ENCODE measurements around the gene KLRK1. TPM values are rescaled to one million over a fixed set of nuclear protein-coding genes. Genes with fewer than 3 reads are reported as not detected.

The KLRK1 gene
- total RNA-seq, 1 experiment from 2014 or later, result 2.3 TPM

DNA sequence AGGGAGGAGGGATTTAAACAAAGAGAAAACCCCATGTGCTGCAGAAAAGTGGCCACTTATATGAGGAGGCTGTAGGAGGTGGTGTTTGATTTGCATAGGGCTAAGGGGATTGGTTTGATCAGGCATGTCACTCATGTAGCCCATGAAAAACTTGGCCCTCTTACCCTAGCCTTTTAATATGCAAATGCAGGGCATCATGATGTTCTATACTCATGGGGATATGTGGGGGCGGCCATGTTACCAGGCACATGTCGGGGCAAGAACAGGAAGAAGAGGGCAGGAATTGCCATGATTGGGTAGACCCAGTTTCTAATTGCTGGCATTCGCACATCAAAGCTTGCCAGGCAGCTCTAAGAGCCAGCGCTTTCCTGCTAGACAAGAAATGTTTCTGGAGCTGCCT lies 28.8 kb downstream of the KLRK1 start:
- Histone ChIP-seq H3K9me2 (ENCODE audit: insufficient read depth) (no peaks in the 10 kb centered on the region), H3K79me2 (ENCODE audit: insufficient read depth, low read length) (no peaks in the 10 kb centered on the region), H3K9me3 (ENCODE audit: control insufficient read depth in 1 of 2, insufficient read depth in 1 of 2, low read depth in 1 of 2, low read length in 2 of 2) (no peaks in the 10 kb centered on the region), H3K4me2 (ENCODE audit: low read length) (peak overlapping the region; percentile 90), H4K20me1 (ENCODE audit: insufficient read depth) (no peaks in the 10 kb centered on the region), H3K36me3 (ENCODE audit: control insufficient read depth in 1 of 2, insufficient read depth in 2 of 2, low read length in 2 of 2) (no peaks in the 10 kb centered on the region), H2AFZ (ENCODE audit: low read depth, low read length, poor library complexity, severe bottlenecking) (no peak overlapping the region), H3K27me3 (ENCODE audit: insufficient read depth, low read length) (no peaks in the 10 kb centered on the region), H3K9ac (ENCODE audit: low read length) (no peak overlapping the region), H3K4me1 (ENCODE audit: control insufficient read depth in 1 of 2, insufficient read depth in 2 of 2, low read length in 2 of 2) (peaks cover 26 to 44% of the 10 kb centered on the region in 2 experiments; a peak in 3 of 4 replicates), H3K4me3 (replicated peaks in 1 of 2; ENCODE audit: low read depth in 1 of 2, low read length in 2 of 2) (no peak overlapping the region), H3K27ac (ENCODE audit: low read depth, low read length) (peak overlapping the region; percentile 89)
- CTCF ChIA-PET, result interaction anchor here (1.2 kb wide), 1 partner anchor 389 kb away, joined by 3 read pairs; no protein-coding TSS in a partner anchor
- intact Hi-C loops (cut with micrococcal nuclease), result no loop called here
- POLR2A ChIA-PET, result no interaction called here
- DNase-seq (ENCODE audit: low read depth, low spot score) (no peak), ATAC-seq (no peak)
- BruUV-seq (replicated peaks), result no TSS peak
- TF ChIP-seq CEBPB (IDR thresholded peaks at IDR 0.05; ENCODE audit: low read depth) (no peak), YY1 (IDR thresholded peaks at IDR 0.05; ENCODE audit: extremely low read depth, insufficient replicate concordance, low read depth, low read length) (peak; percentile 26)
- RAD21 ChIA-PET (ENCODE audit: low non-redundant PET in 1 of 2, low total read pairs in 2 of 2, uncharacterized antibody in 2 of 2, unreplicated experiment in 2 of 2), result no interaction called here

DNA sequence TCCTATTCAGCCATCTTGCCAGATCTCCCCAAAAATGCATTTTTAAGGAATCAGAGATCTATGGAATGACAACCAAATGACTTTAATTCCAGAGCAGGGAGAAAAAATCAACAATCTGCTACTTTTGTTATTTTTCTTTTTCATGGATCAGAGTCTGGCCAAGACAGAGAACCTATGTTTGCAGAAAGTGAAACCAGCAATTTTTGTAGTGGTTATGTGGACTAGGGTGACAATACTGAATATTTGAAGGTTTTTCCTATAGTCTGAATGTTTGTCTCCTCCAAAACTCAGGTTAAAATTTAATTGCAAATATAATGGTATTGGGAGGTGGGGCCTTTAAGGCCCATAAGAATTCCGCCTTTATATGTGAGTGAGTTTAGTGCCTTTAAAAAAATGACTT lies 30.9 kb downstream of the KLRK1 start:
- CTCF ChIA-PET, result no interaction called here

More for the DNA sequence above, 30.9 kb downstream of the KLRK1 start:
- Histone ChIP-seq H3K27ac (ENCODE audit: low read depth, low read length) (no peak overlapping the region), H3K27me3 (ENCODE audit: insufficient read depth, low read length) (no peaks in the 10 kb centered on the region), H3K9me3 (ENCODE audit: control insufficient read depth in 1 of 2, insufficient read depth in 1 of 2, low read depth in 1 of 2, low read length in 2 of 2) (no peaks in the 10 kb centered on the region), H3K4me1 (ENCODE audit: control insufficient read depth in 1 of 2, insufficient read depth in 2 of 2, low read length in 2 of 2) (peaks cover 37 to 39% of the 10 kb centered on the region in 2 experiments), H3K9me2 (ENCODE audit: insufficient read depth) (no peaks in the 10 kb centered on the region), H3K79me2 (ENCODE audit: insufficient read depth, low read length) (no peaks in the 10 kb centered on the region), H3K36me3 (ENCODE audit: control insufficient read depth in 1 of 2, insufficient read depth in 2 of 2, low read length in 2 of 2) (no peaks in the 10 kb centered on the region), H3K4me3 (replicated peaks in 1 of 2; ENCODE audit: low read depth in 1 of 2, low read length in 2 of 2) (no peak overlapping the region), H3K4me2 (ENCODE audit: low read length) (no peak overlapping the region), H3K9ac (ENCODE audit: low read length) (no peak overlapping the region), H4K20me1 (ENCODE audit: insufficient read depth) (no peaks in the 10 kb centered on the region), H2AFZ (ENCODE audit: low read depth, low read length, poor library complexity, severe bottlenecking) (no peak overlapping the region)
- intact Hi-C loops (cut with micrococcal nuclease), result no loop called here
- POLR2A ChIA-PET, result no interaction called here
- RAD21 ChIA-PET (ENCODE audit: low non-redundant PET in 1 of 2, low total read pairs in 2 of 2, uncharacterized antibody in 2 of 2, unreplicated experiment in 2 of 2), result no interaction called here
- ATAC-seq, result no peak
- DNase-seq (ENCODE audit: low read depth, low spot score), result no peak
- BruUV-seq (replicated peaks), result no TSS peak
- TF ChIP-seq ZFX (IDR thresholded peaks at IDR 0.05) (no peak), YY1 (IDR thresholded peaks at IDR 0.05; ENCODE audit: extremely low read depth, insufficient replicate concordance, low read depth, low read length) (no peak), FOSL1 (IDR thresholded peaks at IDR 0.05; ENCODE audit: low read depth) (no peak), SIN3A (IDR thresholded peaks at IDR 0.05; ENCODE audit: low read depth) (no peak)
- TF ChIP-seq, protein P1, sequence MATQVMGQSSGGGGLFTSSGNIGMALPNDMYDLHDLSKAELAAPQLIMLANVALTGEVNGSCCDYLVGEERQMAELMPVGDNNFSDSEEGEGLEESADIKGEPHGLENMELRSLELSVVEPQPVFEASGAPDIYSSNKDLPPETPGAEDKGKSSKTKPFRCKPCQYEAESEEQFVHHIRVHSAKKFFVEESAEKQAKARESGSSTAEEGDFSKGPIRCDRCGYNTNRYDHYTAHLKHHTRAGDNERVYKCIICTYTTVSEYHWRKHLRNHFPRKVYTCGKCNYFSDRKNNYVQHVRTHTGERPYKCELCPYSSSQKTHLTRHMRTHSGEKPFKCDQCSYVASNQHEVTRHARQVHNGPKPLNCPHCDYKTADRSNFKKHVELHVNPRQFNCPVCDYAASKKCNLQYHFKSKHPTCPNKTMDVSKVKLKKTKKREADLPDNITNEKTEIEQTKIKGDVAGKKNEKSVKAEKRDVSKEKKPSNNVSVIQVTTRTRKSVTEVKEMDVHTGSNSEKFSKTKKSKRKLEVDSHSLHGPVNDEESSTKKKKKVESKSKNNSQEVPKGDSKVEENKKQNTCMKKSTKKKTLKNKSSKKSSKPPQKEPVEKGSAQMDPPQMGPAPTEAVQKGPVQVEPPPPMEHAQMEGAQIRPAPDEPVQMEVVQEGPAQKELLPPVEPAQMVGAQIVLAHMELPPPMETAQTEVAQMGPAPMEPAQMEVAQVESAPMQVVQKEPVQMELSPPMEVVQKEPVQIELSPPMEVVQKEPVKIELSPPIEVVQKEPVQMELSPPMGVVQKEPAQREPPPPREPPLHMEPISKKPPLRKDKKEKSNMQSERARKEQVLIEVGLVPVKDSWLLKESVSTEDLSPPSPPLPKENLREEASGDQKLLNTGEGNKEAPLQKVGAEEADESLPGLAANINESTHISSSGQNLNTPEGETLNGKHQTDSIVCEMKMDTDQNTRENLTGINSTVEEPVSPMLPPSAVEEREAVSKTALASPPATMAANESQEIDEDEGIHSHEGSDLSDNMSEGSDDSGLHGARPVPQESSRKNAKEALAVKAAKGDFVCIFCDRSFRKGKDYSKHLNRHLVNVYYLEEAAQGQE (IDR thresholded peaks at IDR 0.05; ENCODE audit: low read depth), result no peak
- TF ChIP-seq, protein P2, sequence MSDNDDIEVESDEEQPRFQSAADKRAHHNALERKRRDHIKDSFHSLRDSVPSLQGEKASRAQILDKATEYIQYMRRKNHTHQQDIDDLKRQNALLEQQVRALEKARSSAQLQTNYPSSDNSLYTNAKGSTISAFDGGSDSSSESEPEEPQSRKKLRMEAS (IDR thresholded peaks at IDR 0.05), result no peak

Data from HCT116 (cell line).